Testis (tissue), 3 donors: ENCODE results near the gene GNGT2. TPM values are rescaled to one million over a fixed set of nuclear protein-coding genes. Genes with fewer than 3 reads are reported as not detected.

ENCODE experiments used
- DNase-seq: peaks from one replicate; pipeline ENCODE4 v3.0.0-alpha.2; 2019
- H3K27ac ChIP-seq, 2 donors: fragments of 200-600 bp; sonication (generic); one replicate each; pipeline ENCODE4 v1.5.1; 2019
- H3K27me3 ChIP-seq: fragments of 200-600 bp; sonication (generic); one replicate; pipeline ENCODE4 v1.5.1; 2019
- H3K36me3 ChIP-seq: fragments of 200-600 bp; sonication (generic); one replicate; pipeline ENCODE4 v1.5.1; 2017; ENCODE audit warnings: low read depth; ENCODE audit errors: missing control alignments
- H3K4me1 ChIP-seq: fragments of 200-600 bp; sonication (generic); one replicate; pipeline ENCODE4 v1.5.1; 2019
- H3K4me3 ChIP-seq, 2 donors: fragments of 200-600 bp; sonication (generic); one replicate each; pipeline ENCODE4 v1.5.1; 2017 to 2019
- H3K9me3 ChIP-seq: fragments of 200-600 bp; sonication (generic); one replicate; pipeline ENCODE4 v1.5.1; 2017
- CTCF ChIP-seq, 3 experiments: fragments of 450-650 bp in 2 of 3; fragments of 200-600 bp in 1 of 3; sonication (generic) in 1 of 3; IDR thresholded peaks; one replicate each; pipeline ENCODE4 v1.5.1; 2016 to 2019; ENCODE audit warnings: antibody characterized with exemption in 3 of 3, mild to moderate bottlenecking in 2 of 3, moderate library complexity in 1 of 3
- POLR2A ChIP-seq: fragments of 450-650 bp; IDR thresholded peaks from one replicate; pipeline ENCODE4 v1.6.1; 2017; ENCODE audit warnings: antibody characterized with exemption, mild to moderate bottlenecking, moderate library complexity
- WGBS, 2 donors: methylation state at CpG; one replicate each; pipeline ENCODE4 v1.1.5; 2018; 5-methylcytosine and 5-hydroxymethylcytosine counted together
- intact Hi-C: fragments of 100-400 bp; cut with DNase I; formaldehyde crosslinking; loops from one replicate; pipeline ENCODE4 v1.15.1; 2023; ENCODE audit warnings: low total_unique reads
- polyA plus RNA-seq: library from polyadenylated mRNA; stranded (reverse); fragments of 350-450 nt; fragmentation: Illumina TruSeq; extraction: RNeasy Lipid Tissue Mini Kit (QIAGEN cat#74804); gene quantifications from one replicate; pipeline ENCODE4 v1.2.3, GENCODE V29; 2014; ENCODE audit warnings: low read depth, low replicate concordance; ENCODE audit not compliant: insufficient read depth
- total RNA-seq, 2 donors: library from RNA; depleted of rRNA; stranded (reverse); fragments of >200 nt; gene quantifications; one replicate each; pipeline ENCODE4 v1.2.3, GENCODE V29; 2016

GNGT2 gene
- total and polyA plus RNA-seq, 3 donors from 2014 or later, result 0.68 to 2.2 TPM; not detected in 1

- Histone ChIP-seq H3K27ac (no peak overlapping the region), H3K36me3 (no peaks in the 10 kb centered on the region), H3K27me3 (no peaks in the 10 kb centered on the region), H3K4me1 (no peaks in the 10 kb centered on the region), H3K9me3 (no peaks in the 10 kb centered on the region), H3K4me3 (no peak overlapping the region)
- no peak for DNase-seq
- 68 to 69% methylated on average over 9 of the region's 9 CpGs for WGBS, 2 donors
- intact Hi-C loops, result no loop called here
- TF ChIP-seq CTCF (IDR thresholded peaks at IDR 0.05), result no peak
Measured at GRCh38 chr17:49168706-49169105, 41.7 kb downstream of the GNGT2 start.

GRCh38 chr17:49165143-49165542 is 45.2 kb downstream of the GNGT2 start:
- TF ChIP-seq CTCF (IDR thresholded peaks at IDR 0.05) (no peak), POLR2A (no peak)
- Histone ChIP-seq H3K4me3 (no peak overlapping the region), H3K9me3 (no peaks in the 10 kb centered on the region), H3K4me1 (no peaks in the 10 kb centered on the region), H3K27ac (no peak overlapping the region), H3K27me3 (no peaks in the 10 kb centered on the region), H3K36me3 (no peaks in the 10 kb centered on the region)
- intact Hi-C loops, result no loop called here
- DNase-seq, result no peak
- 88 to 93% methylated on average over 2 of the region's 2 CpGs for WGBS, 2 donors

GRCh38 chr17:49162866-49163265 is 47.5 kb downstream of the GNGT2 start:
- Histone ChIP-seq H3K9me3 (no peaks in the 10 kb centered on the region), H3K36me3 (no peaks in the 10 kb centered on the region), H3K27ac (no peak overlapping the region), H3K27me3 (no peaks in the 10 kb centered on the region), H3K4me3 (no peak overlapping the region), H3K4me1 (no peaks in the 10 kb centered on the region)
- intact Hi-C loops, result no loop called here
- WGBS, 2 donors, result 87 to 92% methylated on average over 4 of the region's 4 CpGs
- TF ChIP-seq POLR2A, result no peak
- no peak for TF ChIP-seq CTCF (IDR thresholded peaks at IDR 0.05)
- DNase-seq, result no peak

GRCh38 chr17:49157784-49158183 is 52.6 kb downstream of the GNGT2 start:
- no peak for TF ChIP-seq POLR2A
- no peak for TF ChIP-seq CTCF (IDR thresholded peaks at IDR 0.05)

GRCh38 chr17:49156256-49156655 is 54.1 kb downstream of the GNGT2 start:
- Histone ChIP-seq H3K27me3 (no peaks in the 10 kb centered on the region), H3K27ac (no peak overlapping the region), H3K9me3 (no peaks in the 10 kb centered on the region), H3K36me3 (no peaks in the 10 kb centered on the region), H3K4me1 (no peaks in the 10 kb centered on the region), H3K4me3 (no peak overlapping the region)
- 79 to 84% methylated on average over 11 of the region's 11 CpGs for WGBS, 2 donors
- TF ChIP-seq POLR2A, result no peak
- no peak for TF ChIP-seq CTCF (IDR thresholded peaks at IDR 0.05)
- intact Hi-C loops, result no loop called here
- no peak for DNase-seq

More at GRCh38 chr17:49157784-49158183, 52.6 kb downstream of the GNGT2 start:
- DNase-seq, result no peak
- 78 to 89% methylated on average over 8 of the region's 8 CpGs for WGBS, 2 donors
- Histone ChIP-seq H3K27me3 (no peaks in the 10 kb centered on the region), H3K9me3 (no peaks in the 10 kb centered on the region), H3K4me3 (no peak overlapping the region), H3K27ac (no peak overlapping the region), H3K4me1 (no peaks in the 10 kb centered on the region), H3K36me3 (no peaks in the 10 kb centered on the region)
- intact Hi-C loops, result no loop called here

Other genes with a start within 250 kb of the GNGT2 start
- gene GIP, start 242.0 kb downstream of the GNGT2 start, total RNA-seq, result 1 to 10 TPM in 1 of 2 donors, not detected in 1; 1.3 TPM
- not detected for gene GIP, start 242.0 kb downstream of the GNGT2 start, polyA plus RNA-seq
- gene IGF2BP1, start 213.2 kb downstream of the GNGT2 start, total RNA-seq, result 10 to 100 TPM; 19.3 to 19.9 TPM
- 10.4 TPM for gene IGF2BP1, start 213.2 kb downstream of the GNGT2 start, polyA plus RNA-seq
- gene B4GALNT2, start 77.8 kb downstream of the GNGT2 start, total RNA-seq, result under 1 TPM; 0.24 to 0.37 TPM
- gene B4GALNT2, start 77.8 kb downstream of the GNGT2 start, polyA plus RNA-seq, result 0.69 TPM
- 1 to 10 TPM in 1 of 2 donors, under 1 TPM in 1; 0.87 to 2.2 TPM for gene ABI3, start 133 bp upstream of the GNGT2 start, total RNA-seq
- gene ABI3, start 133 bp upstream of the GNGT2 start, polyA plus RNA-seq, result 3.9 TPM
- 100 to 1,000 TPM in 1 of 2 donors, 10 to 100 TPM in 1; 35.4 to 138 TPM for gene PHOSPHO1, start 20.2 kb upstream of the GNGT2 start, total RNA-seq
- gene PHOSPHO1, start 20.2 kb upstream of the GNGT2 start, polyA plus RNA-seq, result 99.5 TPM
- gene ZNF652, start 151.7 kb upstream of the GNGT2 start, total RNA-seq, result 10 to 100 TPM; 51.2 to 62.3 TPM
- gene ZNF652, start 151.7 kb upstream of the GNGT2 start, polyA plus RNA-seq, result 32.3 TPM
- gene PHB1, start 204.3 kb upstream of the GNGT2 start, total RNA-seq, result 100 to 1,000 TPM in 1 of 2 donors, 10 to 100 TPM in 1; 69.1 to 103 TPM
- gene PHB1, start 204.3 kb upstream of the GNGT2 start, polyA plus RNA-seq, result 95.1 TPM